ENCODE measurements around the gene PNPO. TPM values are rescaled to one million over a fixed set of nuclear protein-coding genes. Genes with fewer than 3 reads are reported as not detected.
A peak's percentile ranks its signal among the peaks of the same experiment; 100 is the strongest.

The PNPO gene
- total and polyA plus RNA-seq, 2 of the 13 experiments (the other 11 are each of a cell fraction or from before 2014, with no cell fraction given), result 47.9 to 63.3 TPM

DNA sequence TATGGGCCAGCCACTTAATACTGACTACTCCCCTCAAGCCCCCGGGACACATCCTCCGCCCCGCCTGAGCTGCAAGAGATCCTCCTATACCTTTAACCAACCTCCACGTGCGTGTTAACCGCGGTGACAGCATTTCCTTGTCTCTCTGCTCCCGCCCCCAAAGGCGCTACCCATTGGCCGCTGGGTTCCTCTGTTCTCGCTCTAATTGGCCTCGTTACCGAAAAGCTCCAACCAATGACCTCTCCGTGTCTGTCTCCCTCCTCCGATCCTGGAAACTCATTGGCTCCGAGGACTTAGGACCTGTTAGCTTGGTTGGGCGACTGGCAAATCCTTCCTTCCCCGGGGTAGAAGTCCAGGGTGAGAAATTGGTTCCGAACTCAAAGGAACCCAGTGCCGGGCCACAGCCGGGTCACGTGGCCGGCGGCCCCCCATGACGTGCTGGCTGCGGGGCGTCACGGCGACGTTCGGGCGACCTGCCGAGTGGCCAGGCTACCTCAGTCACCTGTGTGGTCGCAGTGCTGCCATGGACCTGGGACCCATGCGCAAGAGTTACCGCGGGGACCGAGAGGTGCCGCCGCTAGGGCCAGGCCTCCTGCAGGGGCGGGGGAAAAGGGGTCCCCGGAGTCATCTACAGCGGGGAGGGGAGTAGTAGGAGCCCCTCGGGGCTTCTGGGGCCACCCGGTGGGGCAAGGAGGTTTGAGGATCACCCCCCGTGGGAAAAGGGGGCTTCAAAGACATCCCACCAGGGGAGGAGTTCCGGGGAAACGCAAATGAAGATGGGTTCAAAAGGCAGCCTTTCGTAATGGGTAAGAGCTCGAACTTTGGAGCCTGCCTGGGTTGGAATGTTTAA lies at the start of gene PNPO (continued):
- TF ChIP-seq TBL1XR1 (IDR thresholded peaks at IDR 0.05; ENCODE audit: borderline replicate concordance, low read length, partially characterized antibody) (no peak), ZBTB38 (CRISPR knock-in tag; IDR thresholded peaks at IDR 0.05) (no peak; the same call in 1 of the 2 replicates), ZC3H4 (CRISPR knock-in tag; IDR thresholded peaks at IDR 0.05; ENCODE audit: borderline replicate concordance) (peak; percentile 89; the same call in 1 of the 2 replicates), ZNF121 (CRISPR knock-in tag; IDR thresholded peaks at IDR 0.05) (0 out of 2 replicates have a peak, but pooled peaks have one; percentile 42), SYNCRIP (IDR thresholded peaks at IDR 0.05; ENCODE audit: insufficient read depth, low read depth, low read length) (no peak), CBX5 (CRISPR knock-in tag; IDR thresholded peaks at IDR 0.05; ENCODE audit: borderline replicate concordance) (no peak; the same call in 1 of the 2 replicates), ZNF749 (CRISPR knock-in tag; IDR thresholded peaks at IDR 0.05; ENCODE audit: borderline replicate concordance) (peak; percentile 96), TBX3 (IDR thresholded peaks at IDR 0.05; ENCODE audit: borderline replicate concordance) (peak; percentile 54; the same call in 1 of the 2 replicates), GATAD1 (CRISPR knock-in tag; IDR thresholded peaks at IDR 0.05) (peak; percentile 89), ZNF337 (CRISPR knock-in tag; IDR thresholded peaks at IDR 0.05; ENCODE audit: borderline replicate concordance, low read depth) (peak; percentile 97; the same call in 1 of the 2 replicates), SATB2 (CRISPR knock-in tag; IDR thresholded peaks at IDR 0.05) (peak; percentile 76; the same call in 1 of the 2 replicates), SETDB1 (CRISPR knock-in tag; IDR thresholded peaks at IDR 0.05; ENCODE audit: borderline replicate concordance) (peak; percentile 77; the same call in 1 of the 2 replicates), ARNTL (CRISPR knock-in tag; IDR thresholded peaks at IDR 0.05) (peak; percentile 98), ZNF75D (CRISPR knock-in tag; IDR thresholded peaks at IDR 0.05; ENCODE audit: borderline replicate concordance) (no peak)
- TF ChIP-seq, protein P1, sequence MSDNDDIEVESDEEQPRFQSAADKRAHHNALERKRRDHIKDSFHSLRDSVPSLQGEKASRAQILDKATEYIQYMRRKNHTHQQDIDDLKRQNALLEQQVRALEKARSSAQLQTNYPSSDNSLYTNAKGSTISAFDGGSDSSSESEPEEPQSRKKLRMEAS (IDR thresholded peaks at IDR 0.05), result peak; percentile 100
- TF ChIP-seq, protein P2, sequence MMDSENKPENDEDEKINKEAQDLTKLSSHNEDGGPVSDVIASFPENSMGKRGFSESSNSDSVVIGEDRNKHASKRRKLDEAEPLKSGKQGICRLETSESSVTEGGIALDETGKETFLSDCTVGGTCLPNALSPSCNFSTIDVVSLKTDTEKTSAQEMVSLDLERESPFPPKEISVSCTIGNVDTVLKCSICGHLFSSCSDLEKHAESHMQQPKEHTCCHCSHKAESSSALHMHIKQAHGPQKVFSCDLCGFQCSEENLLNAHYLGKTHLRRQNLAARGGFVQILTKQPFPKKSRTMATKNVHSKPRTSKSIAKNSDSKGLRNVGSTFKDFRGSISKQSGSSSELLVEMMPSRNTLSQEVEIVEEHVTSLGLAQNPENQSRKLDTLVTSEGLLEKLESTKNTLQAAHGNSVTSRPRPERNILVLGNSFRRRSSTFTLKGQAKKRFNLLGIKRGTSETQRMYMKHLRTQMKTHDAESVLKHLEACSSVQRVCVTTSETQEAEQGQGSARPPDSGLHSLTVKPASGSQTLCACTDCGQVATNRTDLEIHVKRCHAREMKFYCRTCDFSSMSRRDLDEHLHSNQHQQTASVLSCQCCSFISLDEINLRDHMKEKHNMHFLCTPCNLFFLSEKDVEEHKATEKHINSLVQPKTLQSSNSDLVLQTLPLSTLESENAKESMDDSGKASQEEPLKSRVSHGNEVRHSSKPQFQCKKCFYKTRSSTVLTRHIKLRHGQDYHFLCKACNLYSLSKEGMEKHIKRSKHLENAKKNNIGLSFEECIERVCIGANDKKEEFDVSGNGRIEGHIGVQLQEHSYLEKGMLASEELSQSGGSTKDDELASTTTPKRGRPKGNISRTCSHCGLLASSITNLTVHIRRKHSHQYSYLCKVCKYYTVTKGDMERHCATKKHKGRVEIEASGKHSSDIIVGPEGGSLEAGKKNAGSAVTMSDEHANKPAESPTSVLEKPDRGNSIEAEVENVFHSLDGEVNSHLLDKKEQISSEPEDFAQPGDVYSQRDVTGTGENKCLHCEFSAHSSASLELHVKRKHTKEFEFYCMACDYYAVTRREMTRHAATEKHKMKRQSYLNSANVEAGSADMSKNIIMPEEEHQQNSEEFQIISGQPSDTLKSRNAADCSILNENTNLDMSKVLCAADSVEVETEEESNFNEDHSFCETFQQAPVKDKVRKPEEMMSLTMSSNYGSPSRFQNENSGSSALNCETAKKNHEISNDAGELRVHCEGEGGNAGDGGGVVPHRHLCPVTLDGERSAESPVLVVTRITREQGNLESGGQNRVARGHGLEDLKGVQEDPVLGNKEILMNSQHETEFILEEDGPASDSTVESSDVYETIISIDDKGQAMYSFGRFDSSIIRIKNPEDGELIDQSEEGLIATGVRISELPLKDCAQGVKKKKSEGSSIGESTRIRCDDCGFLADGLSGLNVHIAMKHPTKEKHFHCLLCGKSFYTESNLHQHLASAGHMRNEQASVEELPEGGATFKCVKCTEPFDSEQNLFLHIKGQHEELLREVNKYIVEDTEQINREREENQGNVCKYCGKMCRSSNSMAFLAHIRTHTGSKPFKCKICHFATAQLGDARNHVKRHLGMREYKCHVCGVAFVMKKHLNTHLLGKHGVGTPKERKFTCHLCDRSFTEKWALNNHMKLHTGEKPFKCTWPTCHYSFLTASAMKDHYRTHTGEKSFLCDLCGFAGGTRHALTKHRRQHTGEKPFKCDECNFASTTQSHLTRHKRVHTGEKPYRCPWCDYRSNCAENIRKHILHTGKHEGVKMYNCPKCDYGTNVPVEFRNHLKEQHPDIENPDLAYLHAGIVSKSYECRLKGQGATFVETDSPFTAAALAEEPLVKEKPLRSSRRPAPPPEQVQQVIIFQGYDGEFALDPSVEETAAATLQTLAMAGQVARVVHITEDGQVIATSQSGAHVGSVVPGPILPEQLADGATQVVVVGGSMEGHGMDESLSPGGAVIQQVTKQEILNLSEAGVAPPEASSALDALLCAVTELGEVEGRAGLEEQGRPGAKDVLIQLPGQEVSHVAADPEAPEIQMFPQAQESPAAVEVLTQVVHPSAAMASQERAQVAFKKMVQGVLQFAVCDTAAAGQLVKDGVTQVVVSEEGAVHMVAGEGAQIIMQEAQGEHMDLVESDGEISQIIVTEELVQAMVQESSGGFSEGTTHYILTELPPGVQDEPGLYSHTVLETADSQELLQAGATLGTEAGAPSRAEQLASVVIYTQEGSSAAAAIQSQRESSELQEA (CRISPR knock-in tag; IDR thresholded peaks at IDR 0.05; ENCODE audit: not compliant biosample characterization), result peak; percentile 94
- TF ChIP-seq, protein P3, sequence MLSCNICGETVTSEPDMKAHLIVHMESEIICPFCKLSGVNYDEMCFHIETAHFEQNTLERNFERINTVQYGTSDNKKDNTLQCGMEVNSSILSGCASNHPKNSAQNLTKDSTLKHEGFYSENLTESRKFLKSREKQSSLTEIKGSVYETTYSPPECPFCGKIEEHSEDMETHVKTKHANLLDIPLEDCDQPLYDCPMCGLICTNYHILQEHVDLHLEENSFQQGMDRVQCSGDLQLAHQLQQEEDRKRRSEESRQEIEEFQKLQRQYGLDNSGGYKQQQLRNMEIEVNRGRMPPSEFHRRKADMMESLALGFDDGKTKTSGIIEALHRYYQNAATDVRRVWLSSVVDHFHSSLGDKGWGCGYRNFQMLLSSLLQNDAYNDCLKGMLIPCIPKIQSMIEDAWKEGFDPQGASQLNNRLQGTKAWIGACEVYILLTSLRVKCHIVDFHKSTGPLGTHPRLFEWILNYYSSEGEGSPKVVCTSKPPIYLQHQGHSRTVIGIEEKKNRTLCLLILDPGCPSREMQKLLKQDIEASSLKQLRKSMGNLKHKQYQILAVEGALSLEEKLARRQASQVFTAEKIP (CRISPR knock-in tag; IDR thresholded peaks at IDR 0.05; ENCODE audit: borderline replicate concordance), result no peak
